HG02610 (cell line): ENCODE results near the gene PUM1.
A peak's percentile ranks its signal among the peaks of the same experiment; 100 is the strongest.

Source experiments
- ATAC-seq: cut with Tn5 transposase; IDR thresholded peaks from one replicate; pipeline ENCODE4 v1.9.1; 2021; ENCODE audit warnings: mild to moderate bottlenecking, moderate library complexity; ENCODE audit not compliant: unreplicated experiment

The PUM1 gene

GRCh38 chr1:31029026-31029425 is 36.5 kb downstream of the PUM1 start:
- ATAC-seq = no peak

DNA sequence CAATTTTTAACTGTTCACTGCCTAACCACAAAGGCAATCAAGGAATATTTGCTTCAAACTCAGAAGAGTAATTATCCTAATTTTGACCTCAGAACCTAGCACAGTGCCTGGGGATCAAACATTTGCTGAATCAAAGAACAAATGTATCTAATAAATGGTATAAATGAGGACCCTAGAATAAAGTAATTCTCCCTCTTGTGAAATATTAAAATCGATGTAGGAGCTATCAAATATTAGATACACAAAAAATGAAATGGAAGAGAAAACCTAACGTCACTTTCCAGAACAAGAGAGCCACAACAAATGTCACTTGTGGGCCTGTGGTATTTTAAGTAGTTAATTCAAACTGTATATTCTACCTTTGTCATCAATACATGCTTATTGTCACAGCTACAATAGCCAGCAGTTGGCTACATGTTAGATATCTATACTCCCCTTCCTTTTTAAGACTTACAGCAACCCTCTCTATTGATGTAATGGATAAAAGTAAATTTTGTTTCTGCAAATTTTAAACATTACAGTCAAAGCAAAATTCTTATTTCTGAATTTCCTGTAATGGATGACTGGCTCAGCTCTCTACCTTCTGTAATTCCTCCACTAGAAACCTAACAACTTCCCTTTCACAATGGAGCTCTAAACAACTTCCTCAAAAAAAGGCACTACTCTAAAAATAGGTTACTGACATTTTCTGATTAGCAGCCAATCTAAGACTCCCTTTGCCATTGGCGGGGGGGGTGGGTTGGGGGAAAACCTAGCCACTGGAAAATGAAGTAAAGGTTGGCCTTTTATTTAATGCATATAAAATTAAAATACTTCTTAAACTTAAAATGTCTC is 37.6 kb downstream of the PUM1 start:
- no peak for ATAC-seq

- no peak for ATAC-seq
Observed at GRCh38 chr1:31022259-31022658, 43.3 kb downstream of the PUM1 start.

GRCh38 chr1:31020007-31020790 is 45.3 kb downstream of the PUM1 start:
- no peak for ATAC-seq

- ATAC-seq = no peak
Observed at GRCh38 chr1:31019401-31019800, 46.1 kb downstream of the PUM1 start.

- ATAC-seq = no peak
Observed at GRCh38 chr1:31016868-31017267, 48.6 kb downstream of the PUM1 start.

GRCh38 chr1:31013187-31013864 is 52.2 kb downstream of the PUM1 start:
- peak; percentile 44 for ATAC-seq

DNA sequence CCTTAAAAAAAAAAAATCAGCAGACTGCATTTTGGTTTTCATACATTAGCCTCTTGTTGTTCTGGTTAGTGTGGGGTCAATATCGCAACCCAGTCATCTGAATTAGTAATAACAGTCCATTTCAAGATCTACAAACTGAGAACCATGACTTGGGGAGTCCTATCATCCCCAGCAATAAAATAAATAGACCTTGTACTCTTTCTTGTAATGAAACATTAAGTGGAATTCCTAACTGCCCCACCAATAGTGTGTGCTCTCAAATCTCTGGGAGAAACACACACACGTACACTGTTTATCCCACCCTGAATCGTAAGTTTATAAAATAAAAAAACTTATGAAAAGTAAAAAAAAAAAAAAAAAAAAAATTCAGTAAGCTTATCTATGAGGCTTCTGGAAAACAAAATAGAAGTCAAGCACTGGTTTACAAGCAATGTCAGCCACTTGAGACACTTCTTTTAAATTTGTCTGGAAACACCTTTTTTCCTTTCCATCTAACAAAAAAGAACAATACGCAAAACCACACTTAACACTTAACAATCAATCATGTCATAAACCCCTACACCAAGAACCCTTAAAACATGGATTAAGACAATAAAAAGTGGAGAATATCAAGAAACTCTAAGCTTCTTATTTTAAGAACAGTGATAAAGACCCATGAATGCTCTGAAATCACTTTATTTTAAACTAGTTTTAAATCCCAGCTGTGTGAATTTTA is 53.1 kb downstream of the PUM1 start:
- ATAC-seq = no peak

- no peak for ATAC-seq
Observed at GRCh38 chr1:31011719-31012118, 53.8 kb downstream of the PUM1 start.

- ATAC-seq = peak; percentile 80
Observed at GRCh38 chr1:31010086-31010989, 55.2 kb downstream of the PUM1 start.

- no peak for ATAC-seq
Observed at GRCh38 chr1:31007462-31007991, 58.0 kb downstream of the PUM1 start.

DNA sequence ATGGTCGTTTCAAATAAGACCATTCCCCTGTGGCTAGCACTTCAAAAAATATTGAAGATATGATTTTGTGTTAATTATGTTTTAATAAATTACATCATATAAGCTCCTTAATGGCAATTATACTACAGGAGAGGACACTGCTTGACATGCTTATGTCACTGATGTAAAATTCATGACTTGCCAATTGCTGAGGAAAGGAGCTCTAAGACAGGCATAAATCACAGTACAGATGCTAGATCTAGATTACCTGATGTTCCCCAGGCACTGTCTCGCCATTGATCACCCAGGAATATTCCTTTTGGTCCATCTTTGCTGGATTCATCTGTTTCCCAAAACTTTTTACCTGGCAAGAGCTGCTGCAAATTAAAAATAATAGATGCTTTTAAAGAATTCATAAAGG is 58.8 kb downstream of the PUM1 start:
- no peak for ATAC-seq

DNA sequence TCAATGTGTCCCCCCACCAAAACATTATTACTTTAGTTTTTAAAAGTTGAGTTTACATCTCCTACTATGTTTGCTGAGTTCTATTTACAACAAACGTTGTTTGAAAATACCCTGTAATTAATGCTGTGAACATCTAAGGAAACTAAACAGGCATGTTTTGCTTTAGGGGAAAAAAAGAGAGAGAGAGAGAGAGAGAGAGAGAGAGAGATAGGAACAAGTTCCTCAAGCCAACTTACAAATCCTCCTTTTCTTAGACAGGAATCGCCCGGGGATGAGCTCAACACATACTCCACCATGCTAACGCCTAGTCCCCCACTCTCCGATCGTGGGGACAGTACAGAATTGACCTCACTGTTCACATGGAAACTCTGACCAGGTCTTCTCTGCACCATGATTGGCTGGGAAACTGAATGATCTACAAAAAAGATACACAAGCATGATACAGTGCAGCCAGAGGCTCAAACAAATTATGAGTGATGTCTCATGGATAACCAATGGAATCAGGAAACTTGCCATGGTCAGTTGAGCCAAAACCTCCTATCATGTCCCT is 59.8 kb downstream of the PUM1 start:
- no peak for ATAC-seq

GRCh38 chr1:31005198-31005597 is 60.3 kb downstream of the PUM1 start:
- no peak for ATAC-seq

GRCh38 chr1:31004231-31004621 is 61.3 kb downstream of the PUM1 start:
- peak; percentile 51 for ATAC-seq

GRCh38 chr1:31003613-31004230 is 61.8 kb downstream of the PUM1 start:
- ATAC-seq = no peak

DNA sequence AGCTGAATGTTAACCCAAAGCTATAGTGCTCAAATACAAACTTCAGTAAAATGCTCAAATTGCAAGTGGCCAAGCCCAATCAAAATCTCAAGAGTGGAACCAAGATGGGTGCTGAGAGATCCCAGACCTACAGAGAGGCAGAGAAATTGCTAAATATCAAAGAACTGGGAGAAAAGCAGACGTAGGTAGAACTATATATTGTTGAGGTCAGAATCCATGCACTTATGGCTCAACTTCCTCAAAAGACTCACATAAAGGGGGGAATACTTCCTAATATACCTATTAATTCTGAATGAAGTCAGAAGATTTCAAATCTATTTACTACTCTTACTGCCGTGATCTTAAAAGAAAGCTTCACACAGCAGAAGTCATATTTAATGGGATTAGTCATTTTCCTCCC is 65.2 kb downstream of the PUM1 start:
- ATAC-seq = no peak

GRCh38 chr1:30998887-30999286 is 66.6 kb downstream of the PUM1 start:
- ATAC-seq = no peak

GRCh38 chr1:30998171-30998570 is 67.3 kb downstream of the PUM1 start:
- no peak for ATAC-seq
